Retinal pigment epithelial cell (primary cell): ENCODE measurements around the gene TSPAN3.

Experiments
- DNase-seq: peaks from one replicate; pipeline ENCODE4 v3.0.0-alpha.2; 2010; ENCODE audit warnings: low read depth
- H3K4me3 ChIP-seq: 2 replicates; pipeline ENCODE4 v1.5.1; 2011; ENCODE audit warnings: mild to moderate bottlenecking, low read length, control low read depth, moderate library complexity
- CTCF ChIP-seq: conservative IDR thresholded peaks from 2 replicates; pipeline ENCODE4 v1.5.1; 2011; ENCODE audit warnings: low read depth, low read length, control low read depth, inconsistent platforms

TSPAN3 gene

GRCh38 chr15:77074350-77074749 is 3.4 kb upstream of the TSPAN3 start:
- TF ChIP-seq CTCF: no peak
- no peak overlapping the region for H3K4me3 ChIP-seq
- DNase-seq: no peak

- TF ChIP-seq CTCF: no peak
- no peak for DNase-seq
Observed at GRCh38 chr15:77071305-77072223, 655 bp upstream of the TSPAN3 start.

GRCh38 chr15:77070180-77070494 is 772 bp downstream of the TSPAN3 start:
- TF ChIP-seq CTCF: no peak
- DNase-seq: no peak
- H3K4me3 ChIP-seq: peak overlapping the region; percentile 77

More at GRCh38 chr15:77071305-77072223, 655 bp upstream of the TSPAN3 start:
- H3K4me3 ChIP-seq: no peak overlapping the region

GRCh38 chr15:77069521-77070121 is 1.3 kb downstream of the TSPAN3 start:
- TF ChIP-seq CTCF: no peak
- DNase-seq: no peak
- H3K4me3 ChIP-seq: peak overlapping the region; percentile 77

GRCh38 chr15:77068633-77069032 is 2.3 kb downstream of the TSPAN3 start:
- no peak for DNase-seq
- no peak for TF ChIP-seq CTCF
- H3K4me3 ChIP-seq: no peak overlapping the region

- no peak overlapping the region for H3K4me3 ChIP-seq
- no peak for DNase-seq
- TF ChIP-seq CTCF: no peak
Observed at GRCh38 chr15:77067691-77068367, 3.1 kb downstream of the TSPAN3 start.
